ENCODE measurements around the gene UNC119.

UNC119 gene

DNA sequence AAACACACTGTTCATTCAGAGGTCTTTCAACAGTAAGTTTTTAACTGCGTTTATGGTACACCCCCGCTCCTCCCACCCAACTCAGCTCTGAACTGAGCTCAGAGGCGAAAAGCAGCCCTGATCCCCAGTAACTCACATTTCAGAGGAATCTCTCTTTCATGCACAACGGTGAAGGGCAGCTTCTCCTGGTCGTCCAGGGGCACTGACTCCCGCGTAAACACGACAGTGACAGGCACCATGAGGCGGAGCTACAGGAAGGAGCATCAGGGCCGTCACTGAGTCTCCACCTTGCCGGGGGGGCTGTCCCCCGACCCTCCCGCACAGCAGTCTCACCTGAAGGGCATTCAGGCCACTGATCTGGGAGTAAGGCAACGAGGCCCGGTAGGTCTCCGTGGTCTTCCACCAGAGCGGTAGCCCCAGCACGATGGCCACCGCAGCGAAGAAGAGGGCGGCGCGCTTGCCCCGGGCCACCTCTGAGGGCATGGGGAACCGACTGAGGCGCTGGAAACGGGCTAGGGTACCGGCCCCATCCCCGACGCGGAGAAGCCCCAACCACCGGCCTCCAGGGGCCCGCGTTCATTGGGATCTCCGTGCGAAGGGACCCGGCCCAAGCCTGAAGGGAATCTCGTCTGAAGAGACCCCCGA lies 18.4 kb upstream of the UNC119 start:
- peaks cover 50% of the 10 kb centered on the region for H3K4me1 Mint-ChIP-seq
- peak overlapping the region; percentile 89 for H3K27ac Mint-ChIP-seq (ENCODE audit: low read depth)
- DNase-seq (ENCODE audit: low spot score in 2 of 2) (no peak), ATAC-seq (replicated peaks; ENCODE audit: extremely low read depth, poor library complexity, severe bottlenecking) (peak; percentile 45)
- H3K9me3 Mint-ChIP-seq, result no peaks in the 10 kb centered on the region
- no peaks in the 10 kb centered on the region for H3K27me3 Mint-ChIP-seq
- H3K4me3 Mint-ChIP-seq, result peak overlapping the region; percentile 97
- H3K36me3 Mint-ChIP-seq (ENCODE audit: insufficient read depth), result peaks cover 19% of the 10 kb centered on the region

- DNase-seq (ENCODE audit: low spot score in 2 of 2) (no peak), ATAC-seq (replicated peaks; ENCODE audit: extremely low read depth, poor library complexity, severe bottlenecking) (no peak)
- Mint-ChIP-seq H3K9me3 (no peaks in the 10 kb centered on the region), H3K27ac (ENCODE audit: low read depth) (peak overlapping the region; percentile 89), H3K4me3 (peak overlapping the region; percentile 97), H3K4me1 (peaks cover 55% of the 10 kb centered on the region), H3K36me3 (ENCODE audit: insufficient read depth) (peaks cover 24% of the 10 kb centered on the region), H3K27me3 (no peaks in the 10 kb centered on the region)
These were observed 17.0 kb upstream of the UNC119 start for GRCh38 chr17:28569446-28569845.

GRCh38 chr17:28567604-28568003 lies 15.2 kb upstream of the UNC119 start:
- ATAC-seq (replicated peaks; ENCODE audit: extremely low read depth, poor library complexity, severe bottlenecking) (no peak), DNase-seq (ENCODE audit: low spot score in 2 of 2) (no peak)
- peaks cover 48% of the 10 kb centered on the region for H3K4me1 Mint-ChIP-seq
- H3K27ac Mint-ChIP-seq (ENCODE audit: low read depth), result peak overlapping the region; percentile 71
- no peak overlapping the region for H3K4me3 Mint-ChIP-seq
- H3K27me3 Mint-ChIP-seq, result no peaks in the 10 kb centered on the region
- peaks cover 37% of the 10 kb centered on the region for H3K36me3 Mint-ChIP-seq (ENCODE audit: insufficient read depth)
- no peaks in the 10 kb centered on the region for H3K9me3 Mint-ChIP-seq

DNA sequence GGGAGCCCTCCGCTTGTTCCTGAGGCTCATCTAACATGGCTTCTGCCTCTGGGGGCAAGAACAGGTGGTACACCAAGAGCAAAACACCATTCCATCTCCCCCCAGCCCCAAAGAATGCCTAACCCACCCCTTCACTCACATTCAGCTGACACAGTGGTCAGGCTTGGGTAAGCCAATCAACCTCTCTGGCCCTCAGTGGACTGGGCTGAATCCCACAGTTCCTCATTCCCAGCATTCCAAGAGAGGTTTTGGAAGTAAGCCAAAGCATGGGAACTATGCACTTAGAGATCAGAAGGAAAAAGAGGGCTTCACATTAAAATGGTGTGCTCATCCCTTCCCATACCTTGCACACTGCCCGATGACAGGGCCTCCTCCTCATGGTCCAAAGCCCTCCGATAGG lies 11.1 kb upstream of the UNC119 start:
- peaks cover 40% of the 10 kb centered on the region for H3K36me3 Mint-ChIP-seq (ENCODE audit: insufficient read depth)
- ATAC-seq (replicated peaks; ENCODE audit: extremely low read depth, poor library complexity, severe bottlenecking) (no peak), DNase-seq (ENCODE audit: low spot score in 2 of 2) (no peak)
- no peaks in the 10 kb centered on the region for H3K9me3 Mint-ChIP-seq
- H3K27me3 Mint-ChIP-seq, result no peaks in the 10 kb centered on the region
- H3K4me3 Mint-ChIP-seq, result no peak overlapping the region
- H3K27ac Mint-ChIP-seq (ENCODE audit: low read depth), result no peak overlapping the region
- H3K4me1 Mint-ChIP-seq, result peaks cover 21% of the 10 kb centered on the region

DNA sequence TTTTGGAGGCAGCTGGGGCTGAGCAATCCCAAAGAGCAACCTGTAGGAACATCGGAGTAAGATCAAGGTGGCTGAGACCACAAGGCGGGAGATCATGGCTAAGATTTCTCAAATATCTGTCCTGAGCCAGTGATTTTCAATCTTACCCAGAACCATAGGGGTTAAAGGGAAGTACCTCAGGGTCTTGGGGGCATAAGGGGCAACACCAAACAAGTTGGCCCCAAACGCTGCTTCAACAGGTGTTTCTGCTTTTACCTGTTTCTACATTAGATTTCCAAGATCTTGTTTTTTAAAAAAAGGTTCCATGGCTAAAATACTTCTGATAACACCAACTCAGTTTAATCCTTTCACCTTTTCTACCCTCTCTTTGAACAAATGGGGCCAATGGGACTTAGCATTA lies 2.6 kb upstream of the UNC119 start:
- Mint-ChIP-seq H3K36me3 (ENCODE audit: insufficient read depth) (peaks cover 37% of the 10 kb centered on the region), H3K4me3 (no peak overlapping the region), H3K4me1 (peaks cover 28% of the 10 kb centered on the region), H3K27ac (ENCODE audit: low read depth) (no peak overlapping the region), H3K9me3 (no peaks in the 10 kb centered on the region), H3K27me3 (no peaks in the 10 kb centered on the region)
- DNase-seq (ENCODE audit: low spot score in 2 of 2), result no peak
- ATAC-seq (replicated peaks; ENCODE audit: extremely low read depth, poor library complexity, severe bottlenecking), result no peak

DNA sequence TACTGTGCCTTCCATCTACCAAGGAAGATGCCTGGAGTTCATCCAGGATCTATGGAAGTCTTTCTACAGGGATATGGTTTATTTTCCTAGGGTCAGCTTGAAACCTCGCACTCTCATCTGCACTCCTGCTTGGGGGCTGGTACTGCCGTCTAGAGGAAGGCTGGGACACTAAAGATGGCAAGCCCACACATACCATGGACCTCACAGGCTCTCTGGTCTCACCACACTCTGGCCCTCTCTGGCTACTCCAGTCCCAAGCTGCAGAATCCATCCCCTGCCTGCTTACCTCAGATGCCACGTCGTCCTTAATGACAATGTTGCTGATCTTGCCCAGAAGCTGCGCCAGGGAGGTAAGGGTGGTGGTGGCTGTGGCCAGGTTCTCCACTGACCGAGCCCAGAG lies 2.1 kb upstream of the UNC119 start:
- DNase-seq (ENCODE audit: low spot score in 2 of 2) (no peak), ATAC-seq (replicated peaks; ENCODE audit: extremely low read depth, poor library complexity, severe bottlenecking) (no peak)
- Mint-ChIP-seq H3K9me3 (no peaks in the 10 kb centered on the region), H3K36me3 (ENCODE audit: insufficient read depth) (peaks cover 34% of the 10 kb centered on the region), H3K4me1 (peaks cover 33% of the 10 kb centered on the region), H3K27ac (ENCODE audit: low read depth) (no peak overlapping the region), H3K4me3 (no peak overlapping the region), H3K27me3 (no peaks in the 10 kb centered on the region)

- peaks cover 35% of the 10 kb centered on the region for H3K36me3 Mint-ChIP-seq (ENCODE audit: insufficient read depth)
- no peaks in the 10 kb centered on the region for H3K27me3 Mint-ChIP-seq
- peak overlapping the region; percentile 95 for H3K4me3 Mint-ChIP-seq
- H3K4me1 Mint-ChIP-seq, result peaks cover 48% of the 10 kb centered on the region
- H3K27ac Mint-ChIP-seq (ENCODE audit: low read depth), result peak overlapping the region; percentile 46
- no peak for DNase-seq (ENCODE audit: low spot score in 2 of 2)
- H3K9me3 Mint-ChIP-seq, result no peaks in the 10 kb centered on the region
- no peak for ATAC-seq (replicated peaks; ENCODE audit: extremely low read depth, poor library complexity, severe bottlenecking)
These were observed 629 bp upstream of the UNC119 start for GRCh38 chr17:28553000-28553505.

DNA sequence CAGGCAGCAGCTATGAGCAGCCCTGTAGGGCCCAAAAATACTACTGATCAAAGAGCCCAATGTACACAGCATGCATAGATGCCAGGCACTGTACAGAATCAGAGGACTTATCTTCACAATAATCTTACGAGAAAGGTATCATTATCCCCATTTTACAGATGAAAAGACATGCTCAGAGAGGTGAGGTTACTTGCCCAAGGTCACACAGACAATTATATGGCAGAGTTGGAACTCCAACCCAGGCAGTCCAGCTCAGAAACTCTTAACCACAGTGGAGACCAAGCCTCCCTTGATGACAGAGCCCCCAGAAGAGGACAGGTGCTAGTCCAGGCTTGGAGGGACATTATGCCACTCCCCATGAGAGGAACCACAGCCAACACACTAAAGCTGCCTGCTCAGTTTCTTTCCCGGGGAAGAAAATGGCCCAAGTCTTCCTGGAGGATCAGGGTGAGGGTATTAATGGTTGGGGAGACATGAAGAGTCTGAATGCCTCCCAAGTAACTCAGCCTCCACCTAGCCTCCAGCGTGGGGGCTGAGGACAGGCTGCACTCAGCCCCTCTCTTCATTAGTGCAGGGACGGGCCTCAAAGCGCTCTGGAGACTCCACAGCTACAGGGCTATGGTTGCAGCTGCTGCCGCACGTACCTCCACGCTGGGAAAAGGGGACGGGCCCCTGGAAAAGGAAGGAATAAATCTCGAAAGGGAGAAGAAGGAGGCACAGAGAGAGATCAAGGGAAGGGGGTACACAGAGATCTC lies 826 bp downstream of the UNC119 start:
- DNase-seq (ENCODE audit: low spot score in 2 of 2) (no peak), ATAC-seq (replicated peaks; ENCODE audit: extremely low read depth, poor library complexity, severe bottlenecking) (no peak)
- Mint-ChIP-seq H3K4me1 (peaks cover 55% of the 10 kb centered on the region), H3K4me3 (peak overlapping the region; percentile 95), H3K27me3 (no peaks in the 10 kb centered on the region), H3K27ac (ENCODE audit: low read depth) (peak overlapping the region; percentile 95), H3K9me3 (no peaks in the 10 kb centered on the region), H3K36me3 (ENCODE audit: insufficient read depth) (peaks cover 22% of the 10 kb centered on the region)

DNA sequence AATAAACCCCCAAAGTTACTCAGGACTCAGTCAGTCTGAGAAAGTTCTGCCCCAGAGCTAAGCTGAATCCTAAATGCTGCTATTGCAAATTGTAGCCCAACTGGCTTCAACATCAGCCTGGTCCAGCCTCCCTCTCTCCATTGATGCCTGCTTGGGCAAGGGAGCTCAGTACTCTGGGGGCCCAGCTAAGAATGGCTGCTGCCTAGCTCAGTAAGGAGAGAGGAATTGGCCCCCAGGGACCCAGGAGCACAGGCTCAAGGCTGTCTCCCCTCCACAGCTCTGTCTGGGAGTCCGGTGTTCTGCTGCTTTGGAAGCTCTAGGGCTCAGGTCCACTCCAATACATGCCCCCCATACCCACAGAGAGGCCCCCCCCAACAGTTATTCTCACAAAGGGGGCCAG lies 1.6 kb downstream of the UNC119 start:
- DNase-seq (ENCODE audit: low spot score in 2 of 2) (no peak), ATAC-seq (replicated peaks; ENCODE audit: extremely low read depth, poor library complexity, severe bottlenecking) (no peak)
- no peaks in the 10 kb centered on the region for H3K9me3 Mint-ChIP-seq
- H3K4me1 Mint-ChIP-seq, result peaks cover 55% of the 10 kb centered on the region
- H3K4me3 Mint-ChIP-seq, result peak overlapping the region; percentile 95
- H3K27ac Mint-ChIP-seq (ENCODE audit: low read depth), result peak overlapping the region; percentile 95
- H3K36me3 Mint-ChIP-seq (ENCODE audit: insufficient read depth), result peaks cover 16% of the 10 kb centered on the region
- H3K27me3 Mint-ChIP-seq, result no peaks in the 10 kb centered on the region

GRCh38 chr17:28549236-28550132 lies 2.9 kb downstream of the UNC119 start:
- H3K36me3 Mint-ChIP-seq (ENCODE audit: insufficient read depth), result peaks cover 12% of the 10 kb centered on the region
- no peaks in the 10 kb centered on the region for H3K27me3 Mint-ChIP-seq
- DNase-seq (ENCODE audit: low spot score in 2 of 2), result peak; percentile 27 to 61
- H3K27ac Mint-ChIP-seq (ENCODE audit: low read depth), result peak overlapping the region; percentile 95
- peak overlapping the region; percentile 16 for H3K4me3 Mint-ChIP-seq
- no peaks in the 10 kb centered on the region for H3K9me3 Mint-ChIP-seq
- peak; percentile 90 for ATAC-seq (replicated peaks; ENCODE audit: extremely low read depth, poor library complexity, severe bottlenecking)
- H3K4me1 Mint-ChIP-seq, result peaks cover 55% of the 10 kb centered on the region

GRCh38 chr17:28548417-28549130 lies 3.9 kb downstream of the UNC119 start:
- ATAC-seq (replicated peaks; ENCODE audit: extremely low read depth, poor library complexity, severe bottlenecking) (no peak), DNase-seq (ENCODE audit: low spot score in 2 of 2) (no peak)
- Mint-ChIP-seq H3K4me1 (peaks cover 55% of the 10 kb centered on the region), H3K4me3 (peak overlapping the region; percentile 6), H3K27ac (ENCODE audit: low read depth) (peak overlapping the region; percentile 95), H3K27me3 (no peaks in the 10 kb centered on the region), H3K9me3 (no peaks in the 10 kb centered on the region), H3K36me3 (ENCODE audit: insufficient read depth) (peaks cover 12% of the 10 kb centered on the region)

Data from central memory CD8-positive, alpha-beta T cell (primary cell).